Activated CD4-positive, alpha-beta T cell treated with anti-CD3 and anti-CD28 coated beads for 36 hours (primary cell): ENCODE measurements around the gene C14orf180. TPM values are rescaled to one million over a fixed set of nuclear protein-coding genes. Genes with fewer than 3 reads are reported as not detected.
"Not testable (repeated sequence)": the region's sequence is repeated elsewhere in the genome, so short reads cannot be mapped to it uniquely, and the experiment has no call there.

Experiments used
- ATAC-seq: fragments of 200-7000 bp; cut with Tn5 transposase; one replicate; pipeline ENCODE4 v1.10.0; 2021; ENCODE audit warnings: mild to moderate bottlenecking, moderate library complexity
- CTCF ChIA-PET: fragments of 350-600 bp; sonication (Branson Sonifier 250); formaldehyde crosslinking; loops from one replicate; lab custom pipeline; 2021; ENCODE audit warnings: antibody characterized with exemption; lab: Charles Lee
- POLR2A ChIA-PET: fragments of 350-600 bp; sonication (Branson Sonifier 250); formaldehyde crosslinking; loops from one replicate; lab custom pipeline; 2021; ENCODE audit warnings: antibody characterized with exemption, inconsistent platforms; lab: Charles Lee
- DNase-seq: peaks from one replicate; pipeline ENCODE4 v3.0.0-alpha.2; 2020
- H3K27ac Mint-ChIP-seq: one replicate; pipeline ENCODE4 v1.8.0; 2021; ENCODE audit warnings: mixed read lengths
- H3K27me3 Mint-ChIP-seq: one replicate; pipeline ENCODE4 v1.8.0; 2021; ENCODE audit warnings: mixed read lengths
- H3K36me3 Mint-ChIP-seq: one replicate; pipeline ENCODE4 v1.8.0; 2021; ENCODE audit warnings: low read depth, mixed read lengths
- H3K4me1 Mint-ChIP-seq: one replicate; pipeline ENCODE4 v1.8.0; 2021; ENCODE audit warnings: mixed read lengths
- H3K4me3 Mint-ChIP-seq: one replicate; pipeline ENCODE4 v1.8.0; 2021; ENCODE audit warnings: mild to moderate bottlenecking, moderate library complexity, mixed read lengths
- H3K9me3 Mint-ChIP-seq: one replicate; pipeline ENCODE4 v1.8.0; 2021; ENCODE audit warnings: low read depth, mixed read lengths
- intact Hi-C, 2 experiments: fragments of 100-400 bp; cut with DNase I in 1 of 2; cut with micrococcal nuclease in 1 of 2; formaldehyde crosslinking; loops; one replicate each; pipeline versions ENCODE4 v1.14.2 to v1.15.1; 2022 to 2024; cut with DNase I, micrococcal nuclease
- total RNA-seq, 2 experiments: library from RNA; stranded (reverse); gene quantifications; one replicate each; pipeline ENCODE4 v1.2.3, GENCODE V29; 2021

Gene C14orf180
- total RNA-seq, 2 experiments from 2014 or later: not detected

DNA sequence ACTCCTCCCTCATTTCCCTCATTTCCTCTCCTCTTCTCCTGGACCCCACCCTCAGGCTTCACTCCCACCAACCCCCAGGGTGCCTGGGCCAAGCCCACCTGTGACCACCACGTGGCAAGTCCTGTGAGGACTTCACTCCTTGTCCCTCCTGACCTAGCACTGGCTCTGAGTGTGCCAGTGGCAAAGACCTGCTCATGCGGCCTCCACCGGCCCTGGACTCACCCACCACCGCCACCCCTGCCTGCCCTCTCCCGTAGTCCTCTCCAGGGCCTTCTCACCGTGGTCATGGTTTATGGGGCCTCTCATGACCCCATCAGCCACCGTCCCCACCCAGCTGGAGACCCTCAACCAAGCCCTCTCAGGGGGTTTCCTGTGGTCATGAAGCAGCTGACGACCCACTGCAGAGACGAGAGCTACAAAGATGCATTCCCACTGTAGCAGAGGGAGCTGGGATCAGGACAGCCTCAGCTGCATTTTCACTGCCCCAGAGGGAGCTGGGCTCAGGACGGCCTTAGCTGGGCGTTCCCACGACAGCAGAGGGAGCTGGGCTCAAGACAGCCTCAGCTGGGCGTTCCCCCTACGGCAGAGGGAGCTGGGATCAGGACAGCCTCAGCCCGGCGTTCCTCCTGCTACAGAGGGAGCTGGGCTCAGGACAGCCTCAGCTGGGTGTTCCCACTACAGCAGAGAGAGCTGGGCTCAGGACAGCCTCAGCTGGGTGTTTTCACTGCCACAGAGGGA lies 3.2 kb upstream of the C14orf180 start:
- POLR2A ChIA-PET: no interaction called here
- Mint-ChIP-seq H3K4me3 (no peak overlapping the region), H3K27me3 (no peaks in the 10 kb centered on the region)

DNA sequence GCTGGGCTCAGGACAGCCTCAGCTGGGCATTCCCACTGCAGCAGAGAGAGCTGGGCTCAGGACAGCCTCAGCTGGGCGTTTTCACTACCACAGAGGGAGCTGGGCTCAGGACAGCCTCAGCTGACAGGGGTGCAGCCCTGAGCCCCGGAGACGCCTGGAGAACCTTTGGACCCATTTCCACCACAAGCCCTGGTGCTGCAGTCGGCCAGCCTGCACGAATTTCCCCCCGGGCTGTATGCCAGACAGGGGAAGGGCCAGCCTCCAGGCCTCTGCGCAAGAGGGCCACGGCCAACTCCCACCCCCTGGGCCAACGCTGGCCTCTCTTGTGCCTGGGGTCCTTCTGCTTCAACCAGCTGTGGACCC lies 2.6 kb upstream of the C14orf180 start:
- Mint-ChIP-seq H3K4me3 (no peak overlapping the region), H3K27me3 (no peaks in the 10 kb centered on the region), H3K9me3 (no peaks in the 10 kb centered on the region), H3K27ac (no peak overlapping the region), H3K4me1 (no peaks in the 10 kb centered on the region), H3K36me3 (no peaks in the 10 kb centered on the region)
- intact Hi-C loops: no loop called here
- DNase-seq (no peak), ATAC-seq (no peak)
- POLR2A ChIA-PET: no interaction called here
- CTCF ChIA-PET: interaction anchor here (1.3 kb wide), 1 partner anchor 13 kb away, joined by 6 read pairs; no protein-coding TSS in a partner anchor

More for the DNA sequence above, 3.2 kb upstream of the C14orf180 start:
- CTCF ChIA-PET: interaction anchor here (1.3 kb wide), 1 partner anchor 12 kb away, joined by 6 read pairs; no protein-coding TSS in a partner anchor
- intact Hi-C loops: no loop called here
- Mint-ChIP-seq H3K9me3 (no peaks in the 10 kb centered on the region), H3K27ac (no peak overlapping the region), H3K4me1 (no peaks in the 10 kb centered on the region), H3K36me3 (no peaks in the 10 kb centered on the region)
- ATAC-seq (no peak), DNase-seq (no peak)

DNA sequence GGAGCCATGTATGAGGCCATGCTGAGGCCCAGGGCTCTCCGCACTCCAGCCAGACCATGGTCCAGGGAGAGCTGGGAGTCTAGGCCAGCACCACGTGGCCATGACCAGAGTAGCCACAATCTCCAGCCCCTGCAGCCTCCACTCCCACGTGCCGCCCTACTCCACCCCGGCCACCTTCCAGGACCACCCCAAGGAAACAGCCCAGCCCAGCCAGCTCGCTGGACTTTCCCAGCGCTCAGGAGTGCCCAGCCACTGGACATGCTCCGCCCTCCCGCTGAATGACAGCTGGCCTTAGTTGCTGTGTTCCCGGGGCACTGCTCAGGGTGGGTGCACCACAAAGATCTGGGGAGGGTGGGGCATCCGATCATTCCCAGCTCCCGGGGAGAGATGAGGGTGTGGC lies 2.1 kb upstream of the C14orf180 start:
- no peaks in the 10 kb centered on the region for H3K4me1 Mint-ChIP-seq
- H3K4me3 Mint-ChIP-seq: no peak overlapping the region
- intact Hi-C loops: no loop called here
- no peaks in the 10 kb centered on the region for H3K9me3 Mint-ChIP-seq
- no peak overlapping the region for H3K27ac Mint-ChIP-seq
- no peaks in the 10 kb centered on the region for H3K36me3 Mint-ChIP-seq
- ChIA-PET POLR2A (no interaction called here), CTCF (interaction anchor here (1.3 kb wide), 1 partner anchor 13 kb away, joined by 6 read pairs; no protein-coding TSS in a partner anchor)
- H3K27me3 Mint-ChIP-seq: no peaks in the 10 kb centered on the region
- ATAC-seq: no peak
- DNase-seq: no peak

- H3K9me3 Mint-ChIP-seq: no peaks in the 10 kb centered on the region
- no peak for ATAC-seq
- ChIA-PET POLR2A (no interaction called here), CTCF (no interaction called here)
- H3K4me3 Mint-ChIP-seq: no peak overlapping the region
- intact Hi-C loops: no loop called here
- DNase-seq: no peak
- no peaks in the 10 kb centered on the region for H3K36me3 Mint-ChIP-seq
- no peak overlapping the region for H3K27ac Mint-ChIP-seq
- H3K27me3 Mint-ChIP-seq: no peaks in the 10 kb centered on the region
- no peaks in the 10 kb centered on the region for H3K4me1 Mint-ChIP-seq
These were observed 1.7 kb upstream of the C14orf180 start for GRCh38 chr14:104577847-104578301.

DNA sequence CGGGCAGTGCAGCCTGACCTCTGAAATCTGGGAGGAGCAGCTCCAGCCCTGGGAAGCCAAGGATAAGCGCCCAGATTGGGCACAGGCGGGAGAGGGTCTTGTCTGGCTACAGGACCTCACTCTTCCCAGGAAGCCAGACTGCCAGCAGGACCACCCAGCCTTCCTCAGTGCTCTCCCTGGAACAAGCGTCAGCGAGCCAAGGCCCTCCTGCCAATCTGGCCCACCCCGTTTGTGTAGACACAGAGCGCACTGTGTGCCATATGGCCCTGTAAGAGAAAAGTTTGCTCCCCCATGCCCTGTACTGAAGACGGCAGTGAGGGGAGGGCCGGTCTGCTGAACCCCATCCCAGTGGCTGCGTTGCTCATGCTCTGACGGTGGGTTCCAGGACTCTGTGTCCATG lies 1.2 kb upstream of the C14orf180 start:
- H3K36me3 Mint-ChIP-seq: no peaks in the 10 kb centered on the region
- CTCF ChIA-PET: no interaction called here
- no peaks in the 10 kb centered on the region for H3K27me3 Mint-ChIP-seq
- POLR2A ChIA-PET: no interaction called here
- no peak for ATAC-seq
- intact Hi-C loops: no loop called here
- no peak for DNase-seq
- H3K4me1 Mint-ChIP-seq: no peaks in the 10 kb centered on the region
- no peak overlapping the region for H3K27ac Mint-ChIP-seq
- no peak overlapping the region for H3K4me3 Mint-ChIP-seq
- no peaks in the 10 kb centered on the region for H3K9me3 Mint-ChIP-seq

DNA sequence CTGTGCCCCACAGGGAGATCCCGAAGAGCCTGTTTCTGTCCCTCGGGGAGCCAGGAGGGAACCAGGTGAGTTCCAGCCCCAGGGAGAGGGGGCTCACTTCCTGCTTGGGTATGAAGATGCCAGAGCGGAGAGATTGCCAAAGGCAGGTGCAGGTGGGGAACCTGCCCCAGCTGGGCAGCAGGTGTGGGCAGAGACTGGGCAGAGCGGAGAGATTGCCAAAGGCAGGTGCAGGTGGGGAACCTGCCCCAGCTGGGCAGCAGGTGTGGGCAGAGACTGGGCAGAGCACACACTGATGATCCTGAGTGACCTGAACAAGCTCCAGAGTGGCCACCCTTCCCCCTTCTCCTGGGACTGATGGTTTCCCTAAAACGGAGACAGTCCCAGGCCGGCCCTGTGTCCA lies 375 bp downstream of the C14orf180 start:
- POLR2A ChIA-PET, ATAC-seq, CTCF ChIA-PET, H3K4me1 Mint-ChIP-seq, DNase-seq, H3K9me3 Mint-ChIP-seq, H3K36me3 Mint-ChIP-seq, H3K27me3 Mint-ChIP-seq, H3K4me3 Mint-ChIP-seq, H3K27ac Mint-ChIP-seq, intact Hi-C loops: not testable (repeated sequence)

GRCh38 chr14:104580961-104581360 lies 1.4 kb downstream of the C14orf180 start:
- CTCF ChIA-PET: interaction anchor here (0.8 kb wide), 1 partner anchor 485 kb away, joined by 3 read pairs; no protein-coding TSS in a partner anchor
- Mint-ChIP-seq H3K4me3 (no peak overlapping the region), H3K4me1 (no peaks in the 10 kb centered on the region), H3K36me3 (no peaks in the 10 kb centered on the region), H3K9me3 (no peaks in the 10 kb centered on the region), H3K27me3 (peaks cover 6% of the 10 kb centered on the region), H3K27ac (no peak overlapping the region)
- intact Hi-C loops: no loop called here
- POLR2A ChIA-PET: no interaction called here
- DNase-seq (no peak), ATAC-seq (no peak)

DNA sequence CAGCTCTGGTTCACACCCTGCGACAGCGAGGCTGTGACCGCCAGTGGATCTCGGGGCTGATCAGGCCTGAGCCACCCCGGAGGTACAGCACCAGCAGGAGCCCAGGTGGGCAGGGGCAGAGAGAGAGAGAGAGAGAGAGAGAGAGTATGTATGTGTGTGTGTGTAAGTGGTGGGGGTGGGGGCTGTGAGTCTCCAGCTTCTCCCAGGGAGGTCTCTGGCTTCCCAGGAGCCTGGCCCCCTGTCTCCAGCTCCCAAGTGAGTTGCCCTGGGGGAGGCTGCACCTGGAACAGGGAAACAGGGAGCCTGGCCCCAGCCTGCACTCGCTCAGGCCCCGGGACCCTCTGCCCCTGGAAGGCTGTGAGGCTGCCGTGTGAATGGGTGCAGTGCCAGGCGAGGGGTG lies 2.0 kb downstream of the C14orf180 start:
- DNase-seq (no peak), ATAC-seq (no peak)
- no peak overlapping the region for H3K27ac Mint-ChIP-seq
- H3K9me3 Mint-ChIP-seq: no peaks in the 10 kb centered on the region
- ChIA-PET POLR2A (no interaction called here), CTCF (interaction anchor here (0.8 kb wide), 1 partner anchor 486 kb away, joined by 3 read pairs; no protein-coding TSS in a partner anchor)
- no peaks in the 10 kb centered on the region for H3K4me1 Mint-ChIP-seq
- H3K27me3 Mint-ChIP-seq: peaks cover 6% of the 10 kb centered on the region
- H3K4me3 Mint-ChIP-seq: no peak overlapping the region
- H3K36me3 Mint-ChIP-seq: no peaks in the 10 kb centered on the region
- intact Hi-C loops: no loop called here

DNA sequence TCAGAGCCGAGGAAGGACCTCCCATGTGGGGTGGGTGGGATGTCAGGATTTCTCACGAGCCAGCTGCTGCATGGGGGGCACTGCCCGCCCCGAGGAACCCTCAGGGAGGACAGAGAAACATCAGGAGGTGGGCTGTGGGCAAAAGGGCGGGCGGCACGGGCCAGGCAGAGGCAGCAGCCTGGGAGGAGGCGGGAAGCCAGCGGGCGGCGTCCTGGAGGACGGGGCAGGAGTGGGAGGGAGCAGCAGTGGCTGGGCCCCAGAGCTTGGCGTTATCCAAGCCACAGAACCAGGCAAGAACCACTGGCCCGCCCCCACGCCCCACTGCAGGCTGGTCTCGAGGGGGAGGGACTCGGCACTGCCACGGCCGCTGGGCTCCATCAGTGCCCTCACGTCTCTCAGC lies 2.4 kb downstream of the C14orf180 start:
- ATAC-seq (no peak), DNase-seq (no peak)
- H3K36me3 Mint-ChIP-seq: no peaks in the 10 kb centered on the region
- intact Hi-C loops: no loop called here
- H3K27me3 Mint-ChIP-seq: peaks cover 6% of the 10 kb centered on the region
- no peak overlapping the region for H3K4me3 Mint-ChIP-seq
- H3K4me1 Mint-ChIP-seq: no peaks in the 10 kb centered on the region
- H3K27ac Mint-ChIP-seq: no peak overlapping the region
- CTCF ChIA-PET: no interaction called here
- POLR2A ChIA-PET: no interaction called here
- no peaks in the 10 kb centered on the region for H3K9me3 Mint-ChIP-seq

GRCh38 chr14:104582662-104583061 lies 3.1 kb downstream of the C14orf180 start:
- no peak overlapping the region for H3K4me3 Mint-ChIP-seq
- ChIA-PET POLR2A (no interaction called here), CTCF (no interaction called here)
- no peaks in the 10 kb centered on the region for H3K4me1 Mint-ChIP-seq
- ATAC-seq (no peak), DNase-seq (no peak)
- no peaks in the 10 kb centered on the region for H3K9me3 Mint-ChIP-seq
- no peaks in the 10 kb centered on the region for H3K36me3 Mint-ChIP-seq
- H3K27ac Mint-ChIP-seq: no peak overlapping the region
- intact Hi-C loops: no loop called here
- peaks cover 6% of the 10 kb centered on the region for H3K27me3 Mint-ChIP-seq

DNA sequence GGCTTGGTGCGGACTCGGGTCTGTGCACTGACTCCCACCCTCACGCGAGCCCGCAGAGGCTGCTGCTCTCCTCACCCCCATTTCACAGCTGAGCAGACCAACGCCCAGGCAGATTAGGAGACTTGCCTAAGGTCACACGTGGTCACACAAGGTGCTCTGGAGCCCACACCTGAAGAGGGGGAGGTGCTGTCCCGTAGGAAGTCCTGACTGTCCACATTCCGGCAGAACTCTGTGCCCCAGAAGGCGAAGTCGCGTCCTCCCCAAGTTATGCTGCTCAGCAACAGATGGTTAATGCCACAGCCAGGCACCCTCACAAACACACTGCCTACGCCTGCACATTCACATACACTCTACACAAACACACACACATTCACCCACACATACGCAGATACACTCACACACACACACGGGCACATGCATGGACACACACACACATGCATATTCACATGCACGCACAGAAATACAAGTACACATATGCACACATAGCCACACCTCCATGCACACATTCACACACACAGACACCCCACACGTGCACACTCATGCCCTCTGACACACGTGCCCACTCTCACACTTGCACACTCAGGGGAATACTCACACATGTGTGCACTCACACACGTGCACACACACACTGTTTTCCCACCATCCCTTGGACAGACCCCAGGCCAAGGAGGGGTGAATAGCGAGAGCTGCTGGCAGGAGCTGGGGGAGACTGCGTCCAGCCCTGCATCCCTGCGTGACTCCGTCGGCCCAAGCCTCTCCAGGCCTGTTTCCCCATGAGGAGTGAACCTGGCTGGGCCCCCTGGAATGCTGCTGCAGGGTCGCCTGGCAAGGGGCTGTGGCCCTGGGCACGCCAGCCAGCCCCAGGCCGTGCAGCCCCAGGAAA lies 4.1 kb downstream of the C14orf180 start:
- Mint-ChIP-seq H3K4me3 (no peak overlapping the region), H3K27ac (no peak overlapping the region), H3K9me3 (no peaks in the 10 kb centered on the region), H3K36me3 (no peaks in the 10 kb centered on the region), H3K4me1 (no peaks in the 10 kb centered on the region), H3K27me3 (peaks cover 6% of the 10 kb centered on the region)
- ChIA-PET POLR2A (no interaction called here), CTCF (no interaction called here)
- intact Hi-C loops: no loop called here
- DNase-seq: no peak
- no peak for ATAC-seq

DNA sequence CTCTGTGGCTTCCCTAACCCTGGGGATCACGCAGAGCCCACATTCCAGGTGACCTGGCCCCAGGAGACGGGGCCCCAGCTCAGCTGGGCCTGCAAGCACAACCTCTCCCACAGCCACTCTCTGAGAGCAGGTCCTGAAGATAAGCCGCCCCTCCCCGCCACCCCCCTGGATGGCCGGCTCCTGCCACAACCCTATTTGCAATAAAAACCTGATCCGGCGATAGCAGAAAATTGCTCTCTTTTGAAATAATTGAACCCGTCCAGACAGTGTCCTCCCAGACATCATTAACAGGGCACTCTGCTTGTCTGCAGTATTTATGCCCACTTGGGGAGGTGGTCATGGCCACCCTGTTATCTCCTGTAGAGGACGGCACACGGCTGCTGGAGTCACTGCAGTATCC lies 5.0 kb downstream of the C14orf180 start:
- no peak overlapping the region for H3K4me3 Mint-ChIP-seq
- H3K27ac Mint-ChIP-seq: no peak overlapping the region
- ATAC-seq (no peak), DNase-seq (no peak)
- POLR2A ChIA-PET: no interaction called here
- H3K9me3 Mint-ChIP-seq: no peaks in the 10 kb centered on the region
- H3K4me1 Mint-ChIP-seq: no peaks in the 10 kb centered on the region
- CTCF ChIA-PET: no interaction called here
- no peaks in the 10 kb centered on the region for H3K36me3 Mint-ChIP-seq
- H3K27me3 Mint-ChIP-seq: peaks cover 6% of the 10 kb centered on the region
- intact Hi-C loops: no loop called here
